ENCODE measurements around the gene LDB2.

LDB2 gene

GRCh38 chr4:16483540-16483939 is 414.9 kb downstream of the LDB2 start:
- Histone ChIP-seq H2AFZ (ENCODE audit: low read length) (no peak overlapping the region), H3K9me3 (ENCODE audit: insufficient read depth, low read depth, low read length) (no peaks in the 10 kb centered on the region), H3K9me2 (replicated peaks; ENCODE audit: low read depth, low read length) (no peaks in the 10 kb centered on the region), H4K20me1 (ENCODE audit: insufficient read depth, low read length, poor library complexity, severe bottlenecking) (no peaks in the 10 kb centered on the region), H3K36me3 (ENCODE audit: insufficient read depth, low read length) (no peaks in the 10 kb centered on the region), H3K4me1 (ENCODE audit: insufficient read depth, low read length, poor library complexity, severe bottlenecking) (no peaks in the 10 kb centered on the region), H3K27me3 (ENCODE audit: insufficient read depth, low read length, poor library complexity, severe bottlenecking) (no peaks in the 10 kb centered on the region), H3K4me2 (ENCODE audit: low read depth, low read length, poor library complexity, severe bottlenecking) (no peak overlapping the region), H3K9ac (ENCODE audit: low read depth, low read length, poor library complexity, severe bottlenecking) (no peak overlapping the region), H3F3A (ENCODE audit: low read depth) (no peaks in the 10 kb centered on the region), H3K4me3 (ENCODE audit: low read length, poor library complexity, severe bottlenecking) (no peak overlapping the region), H3K79me2 (ENCODE audit: insufficient read depth, low read length) (no peaks in the 10 kb centered on the region)
- no peak for TF ChIP-seq EZH2phosphoT487 (IDR thresholded peaks at IDR 0.05; ENCODE audit: borderline replicate concordance)
- no peak for TF ChIP-seq CTCF (conservative IDR thresholded peaks at IDR 0.05; ENCODE audit: low read length)

- Histone ChIP-seq H3F3A (ENCODE audit: low read depth) (no peaks in the 10 kb centered on the region), H3K4me3 (ENCODE audit: low read length, poor library complexity, severe bottlenecking) (no peak overlapping the region), H3K36me3 (ENCODE audit: insufficient read depth, low read length) (no peaks in the 10 kb centered on the region), H3K9ac (ENCODE audit: low read depth, low read length, poor library complexity, severe bottlenecking) (no peak overlapping the region), H4K20me1 (ENCODE audit: insufficient read depth, low read length, poor library complexity, severe bottlenecking) (no peaks in the 10 kb centered on the region), H3K9me3 (ENCODE audit: insufficient read depth, low read depth, low read length) (no peaks in the 10 kb centered on the region), H3K9me2 (replicated peaks; ENCODE audit: low read depth, low read length) (no peaks in the 10 kb centered on the region), H3K4me1 (ENCODE audit: insufficient read depth, low read length, poor library complexity, severe bottlenecking) (no peaks in the 10 kb centered on the region), H3K79me2 (ENCODE audit: insufficient read depth, low read length) (no peaks in the 10 kb centered on the region), H2AFZ (ENCODE audit: low read length) (no peak overlapping the region), H3K27me3 (ENCODE audit: insufficient read depth, low read length, poor library complexity, severe bottlenecking) (no peaks in the 10 kb centered on the region), H3K4me2 (ENCODE audit: low read depth, low read length, poor library complexity, severe bottlenecking) (no peak overlapping the region)
- TF ChIP-seq CTCF (conservative IDR thresholded peaks at IDR 0.05; ENCODE audit: low read length) (no peak), EZH2phosphoT487 (IDR thresholded peaks at IDR 0.05; ENCODE audit: borderline replicate concordance) (no peak)
These were observed 418.4 kb downstream of the LDB2 start for GRCh38 chr4:16480011-16480410.

GRCh38 chr4:16472537-16472936 is 425.9 kb downstream of the LDB2 start:
- Histone ChIP-seq H3K9me3 (ENCODE audit: insufficient read depth, low read depth, low read length) (peaks cover 4% of the 10 kb centered on the region; the same call in 1 of the 2 replicates), H2AFZ (ENCODE audit: low read length) (no peak overlapping the region), H3K9ac (ENCODE audit: low read depth, low read length, poor library complexity, severe bottlenecking) (no peak overlapping the region), H3K9me2 (replicated peaks; ENCODE audit: low read depth, low read length) (peaks cover 6% of the 10 kb centered on the region; the same call in 1 of the 2 replicates), H3K79me2 (ENCODE audit: insufficient read depth, low read length) (no peaks in the 10 kb centered on the region), H3K4me1 (ENCODE audit: insufficient read depth, low read length, poor library complexity, severe bottlenecking) (no peaks in the 10 kb centered on the region), H3K4me2 (ENCODE audit: low read depth, low read length, poor library complexity, severe bottlenecking) (no peak overlapping the region), H3K27me3 (ENCODE audit: insufficient read depth, low read length, poor library complexity, severe bottlenecking) (no peaks in the 10 kb centered on the region), H3K36me3 (ENCODE audit: insufficient read depth, low read length) (no peaks in the 10 kb centered on the region), H3F3A (ENCODE audit: low read depth) (no peaks in the 10 kb centered on the region), H4K20me1 (ENCODE audit: insufficient read depth, low read length, poor library complexity, severe bottlenecking) (no peaks in the 10 kb centered on the region), H3K4me3 (ENCODE audit: low read length, poor library complexity, severe bottlenecking) (no peak overlapping the region)
- TF ChIP-seq CTCF (conservative IDR thresholded peaks at IDR 0.05; ENCODE audit: low read length): no peak
- TF ChIP-seq EZH2phosphoT487 (IDR thresholded peaks at IDR 0.05; ENCODE audit: borderline replicate concordance): no peak

All from Loucy (cell line).